ENCODE data around the gene STX18. TPM values are rescaled to one million over a fixed set of nuclear protein-coding genes. Genes with fewer than 3 reads are reported as not detected.

The STX18 gene
- total and polyA plus RNA-seq, 10 of the 15 experiments (the other 5 are each of a cell fraction or from before 2014, with no cell fraction given): 8.2 to 46.6 (median 31.1) TPM

DNA sequence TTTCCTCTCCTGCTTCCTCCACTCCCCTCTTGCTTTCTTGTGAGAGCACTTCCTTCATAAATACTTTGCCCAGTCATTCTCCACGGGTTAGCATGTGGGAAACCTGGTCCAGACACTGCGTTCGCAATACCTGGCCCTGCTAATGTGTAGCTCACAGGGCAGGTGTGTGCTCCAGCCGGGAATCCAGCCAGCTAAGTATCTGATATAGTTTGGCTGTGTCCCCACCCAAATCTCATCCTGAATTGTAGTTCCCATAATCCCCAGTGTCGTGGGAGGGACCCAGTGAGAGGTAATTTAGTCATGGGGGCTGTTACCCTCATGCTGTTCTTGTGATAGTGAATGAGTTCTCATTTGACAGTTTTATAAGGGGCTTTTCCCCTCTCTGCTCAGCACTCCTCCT, 32.2 kb upstream of the STX18 start:
- H3K27me3 ChIP-seq (replicated peaks in 1 of 2; ENCODE audit: control insufficient read depth in 2 of 2, insufficient read depth in 2 of 2, low read length in 1 of 2): no peaks in the 10 kb centered on the region
- H3K36me3 ChIP-seq (ENCODE audit: control insufficient read depth in 2 of 2, insufficient read depth in 2 of 2, low read length in 1 of 2): no peaks in the 10 kb centered on the region; a peak in 1 of 4 replicates
- in situ Hi-C loops (cut with MboI): no loop called here
- H3K9me3 ChIP-seq (replicated peaks; ENCODE audit: control insufficient read depth, insufficient read depth, low read length): no peaks in the 10 kb centered on the region
- intact Hi-C loops (cut with micrococcal nuclease; ENCODE audit: unreplicated experiment): no loop called here
- CTCF ChIA-PET: interaction anchor here (1.0 to 1.7 kb wide), 5 partner anchors 10 to 86 kb away, joined by 3 to 6 read pairs (median 4); no protein-coding TSS in a partner anchor
- ATAC-seq (no peak), DNase-seq (ENCODE audit: low read depth, low spot score) (no peak), FAIRE-seq (no peak)
- H3K4me2 ChIP-seq (ENCODE audit: control insufficient read depth, insufficient read depth): no peak overlapping the region
- H3K79me2 ChIP-seq (ENCODE audit: control insufficient read depth, insufficient read depth, low read length): no peaks in the 10 kb centered on the region
- no peak overlapping the region for H3K4me3 ChIP-seq
- RAD21 ChIA-PET (ENCODE audit: unreplicated experiment): interaction anchor here (0.9 kb wide), 1 partner anchor 19 kb away, joined by 3 read pairs; no protein-coding TSS in a partner anchor
- SMC1A ChIA-PET (ENCODE audit: uncharacterized antibody, unreplicated experiment): interaction anchor here (1.2 to 1.3 kb wide), 2 partner anchors 32 to 84 kb away, joined by 3 to 4 read pairs; partner anchors contain the start of gene STX18
- H2AFZ ChIP-seq (ENCODE audit: control insufficient read depth, low read depth, low read length): no peak overlapping the region
- no peaks in the 10 kb centered on the region for H4K20me1 ChIP-seq (ENCODE audit: control insufficient read depth, insufficient read depth)
- POLR2A ChIA-PET: interaction anchor here (0.8 kb wide), 1 partner anchor 18 kb away, joined by 3 read pairs; no protein-coding TSS in a partner anchor
- H3K27ac ChIP-seq (ENCODE audit: control insufficient read depth, insufficient read depth): no peak overlapping the region
- H3K9ac ChIP-seq (ENCODE audit: control insufficient read depth, insufficient read depth, low read length): no peak overlapping the region
- TF ChIP-seq, protein P1, sequence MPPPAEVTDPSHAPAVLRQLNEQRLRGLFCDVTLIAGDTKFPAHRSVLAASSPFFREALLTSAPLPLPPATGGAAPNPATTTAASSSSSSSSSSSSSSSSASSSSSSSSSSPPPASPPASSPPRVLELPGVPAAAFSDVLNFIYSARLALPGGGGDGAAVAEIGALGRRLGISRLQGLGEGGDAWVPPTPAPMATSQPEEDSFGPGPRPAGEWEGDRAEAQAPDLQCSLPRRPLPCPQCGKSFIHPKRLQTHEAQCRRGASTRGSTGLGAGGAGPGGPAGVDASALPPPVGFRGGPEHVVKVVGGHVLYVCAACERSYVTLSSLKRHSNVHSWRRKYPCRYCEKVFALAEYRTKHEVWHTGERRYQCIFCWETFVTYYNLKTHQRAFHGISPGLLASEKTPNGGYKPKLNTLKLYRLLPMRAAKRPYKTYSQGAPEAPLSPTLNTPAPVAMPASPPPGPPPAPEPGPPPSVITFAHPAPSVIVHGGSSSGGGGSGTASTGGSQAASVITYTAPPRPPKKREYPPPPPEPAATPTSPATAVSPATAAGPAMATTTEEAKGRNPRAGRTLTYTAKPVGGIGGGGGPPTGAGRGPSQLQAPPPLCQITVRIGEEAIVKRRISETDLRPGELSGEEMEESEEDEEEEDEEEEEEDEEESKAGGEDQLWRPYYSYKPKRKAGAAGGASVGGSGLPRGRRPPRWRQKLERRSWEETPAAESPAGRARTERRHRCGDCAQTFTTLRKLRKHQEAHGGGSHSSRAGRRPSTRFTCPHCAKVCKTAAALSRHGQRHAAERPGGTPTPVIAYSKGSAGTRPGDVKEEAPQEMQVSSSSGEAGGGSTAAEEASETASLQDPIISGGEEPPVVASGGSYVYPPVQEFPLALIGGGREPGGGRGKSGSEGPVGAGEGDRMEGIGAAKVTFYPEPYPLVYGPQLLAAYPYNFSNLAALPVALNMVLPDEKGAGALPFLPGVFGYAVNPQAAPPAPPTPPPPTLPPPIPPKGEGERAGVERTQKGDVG (CRISPR knock-in tag; IDR thresholded peaks at IDR 0.05): no peak
- no peak for TF ChIP-seq KDM1A (IDR thresholded peaks at IDR 0.05; ENCODE audit: borderline replicate concordance)
- no peak for TF ChIP-seq DPF2 (IDR thresholded peaks at IDR 0.05)
- TF ChIP-seq MEF2A (IDR thresholded peaks at IDR 0.05; ENCODE audit: insufficient read depth, low read depth, low read length): no peak
- no peak for TF ChIP-seq PAX8 (IDR thresholded peaks at IDR 0.05)
- TF ChIP-seq ZZZ3 (IDR thresholded peaks at IDR 0.05; ENCODE audit: control insufficient read depth, insufficient read length, low read depth): no peak
- TF ChIP-seq WRNIP1 (IDR thresholded peaks at IDR 0.05; ENCODE audit: borderline replicate concordance, low read depth, low read length): no peak
- TF ChIP-seq TCF12 (IDR thresholded peaks at IDR 0.05; ENCODE audit: low read depth, low read length): no peak
- TF ChIP-seq, protein P2, sequence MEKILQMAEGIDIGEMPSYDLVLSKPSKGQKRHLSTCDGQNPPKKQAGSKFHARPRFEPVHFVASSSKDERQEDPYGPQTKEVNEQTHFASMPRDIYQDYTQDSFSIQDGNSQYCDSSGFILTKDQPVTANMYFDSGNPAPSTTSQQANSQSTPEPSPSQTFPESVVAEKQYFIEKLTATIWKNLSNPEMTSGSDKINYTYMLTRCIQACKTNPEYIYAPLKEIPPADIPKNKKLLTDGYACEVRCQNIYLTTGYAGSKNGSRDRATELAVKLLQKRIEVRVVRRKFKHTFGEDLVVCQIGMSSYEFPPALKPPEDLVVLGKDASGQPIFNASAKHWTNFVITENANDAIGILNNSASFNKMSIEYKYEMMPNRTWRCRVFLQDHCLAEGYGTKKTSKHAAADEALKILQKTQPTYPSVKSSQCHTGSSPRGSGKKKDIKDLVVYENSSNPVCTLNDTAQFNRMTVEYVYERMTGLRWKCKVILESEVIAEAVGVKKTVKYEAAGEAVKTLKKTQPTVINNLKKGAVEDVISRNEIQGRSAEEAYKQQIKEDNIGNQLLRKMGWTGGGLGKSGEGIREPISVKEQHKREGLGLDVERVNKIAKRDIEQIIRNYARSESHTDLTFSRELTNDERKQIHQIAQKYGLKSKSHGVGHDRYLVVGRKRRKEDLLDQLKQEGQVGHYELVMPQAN (conservative IDR thresholded peaks at IDR 0.05): no peak
- no peak for TF ChIP-seq BMI1 (IDR thresholded peaks at IDR 0.05; ENCODE audit: borderline replicate concordance)
- H3K4me1 ChIP-seq (ENCODE audit: control insufficient read depth, insufficient read depth, low read length): peaks cover 5% of the 10 kb centered on the region
- no TSS peak for BruUV-seq (replicated peaks)
- WGBS (ENCODE audit: insufficient coverage, insufficient replicate concordance, low lambda C conversion rate, missing lambda C conversion rate): 100% methylated on average over 5 of the region's 5 CpGs
